ENCODE data around the gene TDO2. TPM values are rescaled to one million over a fixed set of nuclear protein-coding genes. Genes with fewer than 3 reads are reported as not detected.

The TDO2 gene
- polyA plus RNA-seq, 1 donor (not counting 4 experiments of a cell fraction or from before 2014, with no cell fraction given) = not detected

- no peak overlapping the region for H3K4me2 ChIP-seq (ENCODE audit: control insufficient read depth, extremely low read depth, insufficient read depth, low read depth, low read length)
- H3K27me3 ChIP-seq (ENCODE audit: control insufficient read depth, extremely low read depth, insufficient read depth, low read length) = no peaks in the 10 kb centered on the region
- no peaks in the 10 kb centered on the region for H3K36me3 ChIP-seq (ENCODE audit: control insufficient read depth in 2 of 2, extremely low read depth in 1 of 2, insufficient read depth in 2 of 2, low read length in 2 of 2)
- H3K4me3 ChIP-seq (ENCODE audit: control insufficient read depth in 2 of 3, extremely low read depth in 1 of 3, insufficient read depth in 2 of 3, low read depth in 1 of 3, low read length in 3 of 3) = no peak overlapping the region
- TF ChIP-seq CTCF (optimal IDR thresholded peaks at IDR 0.05 in 1 of 3, IDR thresholded peaks at IDR 0.05 in 1 of 3, conservative IDR thresholded peaks at IDR 0.05 in 1 of 3; ENCODE audit: extremely low read depth in 1 of 3, insufficient read depth in 2 of 3, low read length in 3 of 3) = no peak
- no peak for TF ChIP-seq EZH2 (IDR thresholded peaks at IDR 0.05; ENCODE audit: low read length)
- H2AFZ ChIP-seq (ENCODE audit: control insufficient read depth, low read length) = no peak overlapping the region
- no peak overlapping the region for H3K27ac ChIP-seq (ENCODE audit: control insufficient read depth, insufficient read depth, low read length)
- peaks cover 5% of the 10 kb centered on the region for H3K4me1 ChIP-seq (ENCODE audit: control insufficient read depth, extremely low read depth, insufficient read depth, low read length)
- no peaks in the 10 kb centered on the region for H3K79me2 ChIP-seq (ENCODE audit: control insufficient read depth, insufficient read depth, low read length)
- H3K9ac ChIP-seq (ENCODE audit: control insufficient read depth, extremely low read depth, insufficient read depth, low read length) = no peak overlapping the region
- H4K20me1 ChIP-seq (ENCODE audit: control insufficient read depth, extremely low read depth, insufficient read depth, low read length) = no peaks in the 10 kb centered on the region
- DNase-seq (ENCODE audit: low read depth, low spot score) (no peak), FAIRE-seq (no peak)
- no peaks in the 10 kb centered on the region for H3K9me1 ChIP-seq (ENCODE audit: control insufficient read depth, extremely low read depth, insufficient read depth, low read length)
- H3K9me3 ChIP-seq (ENCODE audit: control insufficient read depth, low read depth, low read length) = no peaks in the 10 kb centered on the region
- dilution Hi-C loops (cut with MboI; ENCODE audit: extremely low pct_ligation_motif_present, low sequenced_read_pairs) = no loop called here
These were observed 47.0 kb downstream of the TDO2 start for GRCh38 chr4:155950461-155950860.

- H3K79me2 ChIP-seq (ENCODE audit: control insufficient read depth, insufficient read depth, low read length) = no peaks in the 10 kb centered on the region
- no peaks in the 10 kb centered on the region for H3K9me3 ChIP-seq (ENCODE audit: control insufficient read depth, low read depth, low read length)
- H3K36me3 ChIP-seq (ENCODE audit: control insufficient read depth in 2 of 2, extremely low read depth in 1 of 2, insufficient read depth in 2 of 2, low read length in 2 of 2) = no peaks in the 10 kb centered on the region
- H3K4me1 ChIP-seq (ENCODE audit: control insufficient read depth, extremely low read depth, insufficient read depth, low read length) = peaks cover 5% of the 10 kb centered on the region
- H3K27ac ChIP-seq (ENCODE audit: control insufficient read depth, insufficient read depth, low read length) = no peak overlapping the region
- peak overlapping the region; percentile 85 for H2AFZ ChIP-seq (ENCODE audit: control insufficient read depth, low read length)
- H3K27me3 ChIP-seq (ENCODE audit: control insufficient read depth, extremely low read depth, insufficient read depth, low read length) = no peaks in the 10 kb centered on the region
- dilution Hi-C loops (cut with MboI; ENCODE audit: extremely low pct_ligation_motif_present, low sequenced_read_pairs) = no loop called here
- no peaks in the 10 kb centered on the region for H3K9me1 ChIP-seq (ENCODE audit: control insufficient read depth, extremely low read depth, insufficient read depth, low read length)
- TF ChIP-seq CTCF (optimal IDR thresholded peaks at IDR 0.05 in 1 of 3, IDR thresholded peaks at IDR 0.05 in 1 of 3, conservative IDR thresholded peaks at IDR 0.05 in 1 of 3; ENCODE audit: extremely low read depth in 1 of 3, insufficient read depth in 2 of 3, low read length in 3 of 3) (no peak), EZH2 (IDR thresholded peaks at IDR 0.05; ENCODE audit: low read length) (no peak)
- no peak for FAIRE-seq
- no peaks in the 10 kb centered on the region for H4K20me1 ChIP-seq (ENCODE audit: control insufficient read depth, extremely low read depth, insufficient read depth, low read length)
- peak overlapping the region in 1 of 3 experiments; percentile 3 for H3K4me3 ChIP-seq (ENCODE audit: control insufficient read depth in 2 of 3, extremely low read depth in 1 of 3, insufficient read depth in 2 of 3, low read depth in 1 of 3, low read length in 3 of 3)
- no peak for DNase-seq (ENCODE audit: low read depth, low spot score)
- H3K9ac ChIP-seq (ENCODE audit: control insufficient read depth, extremely low read depth, insufficient read depth, low read length) = no peak overlapping the region
- H3K4me2 ChIP-seq (ENCODE audit: control insufficient read depth, extremely low read depth, insufficient read depth, low read depth, low read length) = peak overlapping the region; percentile 85
These were observed 49.0 kb downstream of the TDO2 start for GRCh38 chr4:155952501-155952901.

Data from keratinocyte (primary cell).